ENCODE data around the gene CDHR5.
"Not testable (repeated sequence)": the region's sequence is repeated elsewhere in the genome, so short reads cannot be mapped to it uniquely, and the experiment has no call there.

DNA sequence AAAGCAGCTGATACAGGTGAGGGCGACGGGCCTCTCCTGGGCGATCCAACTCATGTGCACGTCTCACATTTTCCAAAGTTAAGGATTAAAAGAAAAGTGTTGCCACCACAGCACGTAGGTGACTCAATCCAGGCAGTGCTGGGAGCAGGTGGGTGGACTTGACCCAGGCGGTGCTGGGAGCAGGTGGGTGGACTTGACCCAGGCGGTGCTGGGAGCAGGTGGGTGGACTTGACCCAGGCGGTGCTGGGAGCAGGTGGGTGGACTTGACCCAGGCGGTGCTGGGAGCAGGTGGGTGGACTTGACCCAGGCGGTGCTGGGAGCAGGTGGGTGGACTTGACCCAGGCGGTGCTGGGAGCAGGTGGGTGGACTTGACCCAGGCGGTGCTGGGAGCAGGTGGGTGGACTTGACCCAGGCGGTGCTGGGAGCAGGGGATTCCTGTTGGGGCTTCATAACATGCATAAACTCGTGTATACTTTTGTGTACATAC lies 23.0 kb upstream of the CDHR5 start:
- TF ChIP-seq, protein P1, sequence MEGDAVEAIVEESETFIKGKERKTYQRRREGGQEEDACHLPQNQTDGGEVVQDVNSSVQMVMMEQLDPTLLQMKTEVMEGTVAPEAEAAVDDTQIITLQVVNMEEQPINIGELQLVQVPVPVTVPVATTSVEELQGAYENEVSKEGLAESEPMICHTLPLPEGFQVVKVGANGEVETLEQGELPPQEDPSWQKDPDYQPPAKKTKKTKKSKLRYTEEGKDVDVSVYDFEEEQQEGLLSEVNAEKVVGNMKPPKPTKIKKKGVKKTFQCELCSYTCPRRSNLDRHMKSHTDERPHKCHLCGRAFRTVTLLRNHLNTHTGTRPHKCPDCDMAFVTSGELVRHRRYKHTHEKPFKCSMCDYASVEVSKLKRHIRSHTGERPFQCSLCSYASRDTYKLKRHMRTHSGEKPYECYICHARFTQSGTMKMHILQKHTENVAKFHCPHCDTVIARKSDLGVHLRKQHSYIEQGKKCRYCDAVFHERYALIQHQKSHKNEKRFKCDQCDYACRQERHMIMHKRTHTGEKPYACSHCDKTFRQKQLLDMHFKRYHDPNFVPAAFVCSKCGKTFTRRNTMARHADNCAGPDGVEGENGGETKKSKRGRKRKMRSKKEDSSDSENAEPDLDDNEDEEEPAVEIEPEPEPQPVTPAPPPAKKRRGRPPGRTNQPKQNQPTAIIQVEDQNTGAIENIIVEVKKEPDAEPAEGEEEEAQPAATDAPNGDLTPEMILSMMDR (IDR thresholded peaks at IDR 0.05; ENCODE audit: insufficient read depth, low read length, poor library complexity, severe bottlenecking), result not testable (repeated sequence)
- not testable (repeated sequence) for TF ChIP-seq EZH2phosphoT487 (conservative IDR thresholded peaks at IDR 0.05; ENCODE audit: low read length)

All from SU-DHL-6 (cell line).